ENCODE results near the gene GPC6.
"Not testable (repeated sequence)": the region's sequence is repeated elsewhere in the genome, so short reads cannot be mapped to it uniquely, and the experiment has no call there.

GPC6 gene

DNA sequence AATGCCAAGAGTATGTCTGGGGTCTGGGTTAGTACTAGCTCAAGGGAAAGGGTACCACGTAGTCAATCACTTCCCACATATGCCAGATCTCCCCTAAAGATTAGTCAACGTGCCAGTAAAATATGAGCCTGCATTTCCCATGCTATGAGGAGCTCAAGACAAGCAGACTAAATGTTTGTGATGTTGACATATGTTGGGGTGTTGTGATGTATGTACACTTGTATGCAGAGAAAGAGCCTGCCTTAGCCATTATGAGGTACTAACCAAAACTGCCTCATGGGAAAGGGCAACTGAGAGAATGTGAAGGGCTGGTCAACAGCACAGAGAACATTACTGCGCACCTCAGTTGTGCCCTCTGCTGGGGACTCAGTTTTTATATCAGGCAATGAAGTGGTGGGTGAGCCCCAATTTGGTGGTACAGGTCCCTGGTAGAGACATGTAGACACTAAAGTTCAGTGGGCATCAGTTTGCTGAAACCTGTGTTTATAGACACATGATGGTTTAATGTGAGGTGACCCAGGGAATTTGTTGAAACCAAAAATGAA lies 965.9 kb downstream of the GPC6 start:
- Histone ChIP-seq H3K9ac (ENCODE audit: low read length in 2 of 2) (no peak overlapping the region), H3K4me1 (ENCODE audit: control insufficient read depth, insufficient read depth, low read length) (no peaks in the 10 kb centered on the region), H3K27ac (ENCODE audit: low read length) (no peak overlapping the region), H3K27me3 (ENCODE audit: control insufficient read depth in 1 of 2, insufficient read depth in 2 of 2, low read length in 2 of 2) (no peaks in the 10 kb centered on the region), H3K36me3 (ENCODE audit: control insufficient read depth in 2 of 2, insufficient read depth in 2 of 2, low read length in 2 of 2) (no peaks in the 10 kb centered on the region), H3K4me3 (ENCODE audit: low read length in 2 of 2) (no peak overlapping the region), H3K9me3 (ENCODE audit: control insufficient read depth in 2 of 2, low read length in 2 of 2) (no peaks in the 10 kb centered on the region)

GRCh38 chr13:94195715-94196114 lies 969.1 kb downstream of the GPC6 start:
- no peak overlapping the region for H3K9ac ChIP-seq (ENCODE audit: low read length in 2 of 2)
- H3K4me1 ChIP-seq (ENCODE audit: control insufficient read depth, insufficient read depth, low read length), result no peaks in the 10 kb centered on the region
- no peaks in the 10 kb centered on the region for H3K27me3 ChIP-seq (ENCODE audit: control insufficient read depth in 1 of 2, insufficient read depth in 2 of 2, low read length in 2 of 2)
- H3K4me3 ChIP-seq (ENCODE audit: low read length in 2 of 2), result no peak overlapping the region
- H3K36me3 ChIP-seq (ENCODE audit: control insufficient read depth in 2 of 2, insufficient read depth in 2 of 2, low read length in 2 of 2), result no peaks in the 10 kb centered on the region
- H3K9me3 ChIP-seq (ENCODE audit: control insufficient read depth in 2 of 2, low read length in 2 of 2), result no peaks in the 10 kb centered on the region
- no peak overlapping the region for H3K27ac ChIP-seq (ENCODE audit: low read length)

- H3K4me3 ChIP-seq (ENCODE audit: low read length in 2 of 2), result no peak overlapping the region
- no peaks in the 10 kb centered on the region for H3K27me3 ChIP-seq (ENCODE audit: control insufficient read depth in 1 of 2, insufficient read depth in 2 of 2, low read length in 2 of 2)
- H3K9me3 ChIP-seq (ENCODE audit: control insufficient read depth in 2 of 2, low read length in 2 of 2), result no peaks in the 10 kb centered on the region
- H3K4me1 ChIP-seq (ENCODE audit: control insufficient read depth, insufficient read depth, low read length), result no peaks in the 10 kb centered on the region
- H3K27ac ChIP-seq (ENCODE audit: low read length), result no peak overlapping the region
- no peak overlapping the region for H3K9ac ChIP-seq (ENCODE audit: low read length in 2 of 2)
- no peaks in the 10 kb centered on the region for H3K36me3 ChIP-seq (ENCODE audit: control insufficient read depth in 2 of 2, insufficient read depth in 2 of 2, low read length in 2 of 2)
Observed at GRCh38 chr13:94196413-94196812, 969.8 kb downstream of the GPC6 start.

DNA sequence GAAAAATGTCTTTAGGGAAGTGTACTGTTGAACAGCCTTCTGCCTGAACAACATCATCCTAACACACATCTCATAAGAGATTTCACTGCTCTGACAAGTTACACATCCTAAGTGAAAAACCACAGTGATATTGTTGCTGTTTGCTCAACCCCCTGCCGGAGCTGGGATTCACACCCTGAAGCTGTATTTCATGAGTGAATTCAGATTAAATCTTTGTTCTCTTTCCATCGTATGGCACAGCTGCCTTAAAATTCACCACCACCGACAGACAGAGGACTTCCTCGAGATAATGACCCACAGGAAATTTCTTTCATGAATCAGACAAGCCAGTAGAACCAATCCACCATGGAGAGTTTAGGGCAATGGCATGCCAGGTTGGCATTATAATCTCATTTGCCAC lies 972.1 kb downstream of the GPC6 start:
- no peak overlapping the region for H3K27ac ChIP-seq (ENCODE audit: low read length)

GRCh38 chr13:94199135-94199534 lies 972.5 kb downstream of the GPC6 start:
- Histone ChIP-seq H3K9ac (ENCODE audit: low read length in 2 of 2) (no peak overlapping the region), H3K36me3 (ENCODE audit: control insufficient read depth in 2 of 2, insufficient read depth in 2 of 2, low read length in 2 of 2) (no peaks in the 10 kb centered on the region), H3K4me1 (ENCODE audit: control insufficient read depth, insufficient read depth, low read length) (no peaks in the 10 kb centered on the region), H3K9me3 (ENCODE audit: control insufficient read depth in 2 of 2, low read length in 2 of 2) (no peaks in the 10 kb centered on the region), H3K27me3 (ENCODE audit: control insufficient read depth in 1 of 2, insufficient read depth in 2 of 2, low read length in 2 of 2) (no peaks in the 10 kb centered on the region), H3K27ac (ENCODE audit: low read length) (no peak overlapping the region), H3K4me3 (ENCODE audit: low read length in 2 of 2) (no peak overlapping the region)

More for the DNA sequence above, 972.1 kb downstream of the GPC6 start:
- no peak overlapping the region for H3K4me3 ChIP-seq (ENCODE audit: low read length in 2 of 2)
- no peak overlapping the region for H3K9ac ChIP-seq (ENCODE audit: low read length in 2 of 2)
- H3K27me3 ChIP-seq (ENCODE audit: control insufficient read depth in 1 of 2, insufficient read depth in 2 of 2, low read length in 2 of 2), result no peaks in the 10 kb centered on the region
- no peaks in the 10 kb centered on the region for H3K36me3 ChIP-seq (ENCODE audit: control insufficient read depth in 2 of 2, insufficient read depth in 2 of 2, low read length in 2 of 2)
- H3K9me3 ChIP-seq (ENCODE audit: control insufficient read depth in 2 of 2, low read length in 2 of 2), result no peaks in the 10 kb centered on the region
- no peaks in the 10 kb centered on the region for H3K4me1 ChIP-seq (ENCODE audit: control insufficient read depth, insufficient read depth, low read length)

- no peak overlapping the region for H3K9ac ChIP-seq (ENCODE audit: low read length in 2 of 2)
- no peaks in the 10 kb centered on the region for H3K4me1 ChIP-seq (ENCODE audit: control insufficient read depth, insufficient read depth, low read length)
- no peaks in the 10 kb centered on the region for H3K27me3 ChIP-seq (ENCODE audit: control insufficient read depth in 1 of 2, insufficient read depth in 2 of 2, low read length in 2 of 2)
- no peak overlapping the region for H3K4me3 ChIP-seq (ENCODE audit: low read length in 2 of 2)
- no peaks in the 10 kb centered on the region for H3K36me3 ChIP-seq (ENCODE audit: control insufficient read depth in 2 of 2, insufficient read depth in 2 of 2, low read length in 2 of 2)
- no peak overlapping the region for H3K27ac ChIP-seq (ENCODE audit: low read length)
- no peaks in the 10 kb centered on the region for H3K9me3 ChIP-seq (ENCODE audit: control insufficient read depth in 2 of 2, low read length in 2 of 2)
Observed at GRCh38 chr13:94201022-94201421, 974.4 kb downstream of the GPC6 start.

GRCh38 chr13:94204163-94204562 lies 977.6 kb downstream of the GPC6 start:
- H3K9ac ChIP-seq (ENCODE audit: low read length in 2 of 2), result no peak overlapping the region
- H3K27me3 ChIP-seq (ENCODE audit: control insufficient read depth in 1 of 2, insufficient read depth in 2 of 2, low read length in 2 of 2), result no peaks in the 10 kb centered on the region
- no peak overlapping the region for H3K27ac ChIP-seq (ENCODE audit: low read length)
- no peaks in the 10 kb centered on the region for H3K4me1 ChIP-seq (ENCODE audit: control insufficient read depth, insufficient read depth, low read length)
- no peak overlapping the region for H3K4me3 ChIP-seq (ENCODE audit: low read length in 2 of 2)
- H3K9me3 ChIP-seq (ENCODE audit: control insufficient read depth in 2 of 2, low read length in 2 of 2), result no peaks in the 10 kb centered on the region
- H3K36me3 ChIP-seq (ENCODE audit: control insufficient read depth in 2 of 2, insufficient read depth in 2 of 2, low read length in 2 of 2), result no peaks in the 10 kb centered on the region

- no peak overlapping the region for H3K27ac ChIP-seq (ENCODE audit: low read length)
- no peaks in the 10 kb centered on the region for H3K27me3 ChIP-seq (ENCODE audit: control insufficient read depth in 1 of 2, insufficient read depth in 2 of 2, low read length in 2 of 2)
- no peak overlapping the region for H3K9ac ChIP-seq (ENCODE audit: low read length in 2 of 2)
- no peaks in the 10 kb centered on the region for H3K9me3 ChIP-seq (ENCODE audit: control insufficient read depth in 2 of 2, low read length in 2 of 2)
- no peaks in the 10 kb centered on the region for H3K36me3 ChIP-seq (ENCODE audit: control insufficient read depth in 2 of 2, insufficient read depth in 2 of 2, low read length in 2 of 2)
- H3K4me1 ChIP-seq (ENCODE audit: control insufficient read depth, insufficient read depth, low read length), result no peaks in the 10 kb centered on the region
- H3K4me3 ChIP-seq (ENCODE audit: low read length in 2 of 2), result no peak overlapping the region
Observed at GRCh38 chr13:94204946-94205345, 978.3 kb downstream of the GPC6 start.

GRCh38 chr13:94205896-94206295 lies 979.3 kb downstream of the GPC6 start:
- Histone ChIP-seq H3K4me1 (ENCODE audit: control insufficient read depth, insufficient read depth, low read length) (no peaks in the 10 kb centered on the region), H3K27ac (ENCODE audit: low read length) (no peak overlapping the region), H3K27me3 (ENCODE audit: control insufficient read depth in 1 of 2, insufficient read depth in 2 of 2, low read length in 2 of 2) (no peaks in the 10 kb centered on the region), H3K9me3 (ENCODE audit: control insufficient read depth in 2 of 2, low read length in 2 of 2) (no peaks in the 10 kb centered on the region), H3K9ac (ENCODE audit: low read length in 2 of 2) (no peak overlapping the region), H3K36me3 (ENCODE audit: control insufficient read depth in 2 of 2, insufficient read depth in 2 of 2, low read length in 2 of 2) (no peaks in the 10 kb centered on the region), H3K4me3 (ENCODE audit: low read length in 2 of 2) (no peak overlapping the region)

GRCh38 chr13:94209117-94209516 lies 982.5 kb downstream of the GPC6 start:
- no peak overlapping the region for H3K27ac ChIP-seq (ENCODE audit: low read length)
- no peaks in the 10 kb centered on the region for H3K9me3 ChIP-seq (ENCODE audit: control insufficient read depth in 2 of 2, low read length in 2 of 2)
- no peaks in the 10 kb centered on the region for H3K27me3 ChIP-seq (ENCODE audit: control insufficient read depth in 1 of 2, insufficient read depth in 2 of 2, low read length in 2 of 2)
- H3K36me3 ChIP-seq (ENCODE audit: control insufficient read depth in 2 of 2, insufficient read depth in 2 of 2, low read length in 2 of 2), result no peaks in the 10 kb centered on the region
- no peak overlapping the region for H3K9ac ChIP-seq (ENCODE audit: low read length in 2 of 2)
- H3K4me3 ChIP-seq (ENCODE audit: low read length in 2 of 2), result no peak overlapping the region
- no peaks in the 10 kb centered on the region for H3K4me1 ChIP-seq (ENCODE audit: control insufficient read depth, insufficient read depth, low read length)

GRCh38 chr13:94209913-94210312 lies 983.3 kb downstream of the GPC6 start:
- not testable (repeated sequence) for H3K4me3 ChIP-seq (ENCODE audit: low read length in 2 of 2); H3K9ac ChIP-seq (ENCODE audit: low read length in 2 of 2); H3K9me3 ChIP-seq (ENCODE audit: control insufficient read depth in 2 of 2, low read length in 2 of 2); H3K27me3 ChIP-seq (ENCODE audit: control insufficient read depth in 1 of 2, insufficient read depth in 2 of 2, low read length in 2 of 2); H3K4me1 ChIP-seq (ENCODE audit: control insufficient read depth, insufficient read depth, low read length); H3K36me3 ChIP-seq (ENCODE audit: control insufficient read depth in 2 of 2, insufficient read depth in 2 of 2, low read length in 2 of 2); H3K27ac ChIP-seq (ENCODE audit: low read length)
